Immature natural killer cell (primary cell): ENCODE measurements around the gene NPC1L1. TPM values are rescaled to one million over a fixed set of nuclear protein-coding genes. Genes with fewer than 3 reads are reported as not detected.

Source experiments
- polyA plus RNA-seq, 3 donors: library from polyadenylated mRNA; unstranded; fragments of 300-500 nt; fragmentation: Illumina TruSeq; gene quantifications; one replicate each; pipeline ENCODE4 v1.2.3, GENCODE V29; 2021

The NPC1L1 gene
- polyA plus RNA-seq, 3 donors from 2014 or later: not detected

Other genes with a start within 250 kb of the NPC1L1 start
- gene CAMK2B, start 215.7 kb downstream of the NPC1L1 start, polyA plus RNA-seq: not detected
- gene NUDCD3, start 50.7 kb downstream of the NPC1L1 start, polyA plus RNA-seq: 10 to 100 TPM; 43.3 to 60.4 (median 56.3) TPM
- gene DDX56, start 32.6 kb upstream of the NPC1L1 start, polyA plus RNA-seq: 10 to 100 TPM; 29.3 to 41.9 (median 33.8) TPM
- gene TMED4, start 40.9 kb upstream of the NPC1L1 start, polyA plus RNA-seq: 10 to 100 TPM; 50.0 to 79.0 (median 71.6) TPM
- gene OGDH, start 65.3 kb upstream of the NPC1L1 start, polyA plus RNA-seq: 10 to 100 TPM; 24.3 to 44.4 (median 32.8) TPM
- gene ZMIZ2, start 207.5 kb upstream of the NPC1L1 start, polyA plus RNA-seq: 1 to 10 TPM in 2 of 3 donors, under 1 TPM in 1; 0.58 to 8.1 (median 3.3) TPM